Central memory CD8-positive, alpha-beta T cell (primary cell): ENCODE results near the gene CADM2.

Experiments
- ATAC-seq: fragments of 150-1000 bp; cut with Tn5 transposase; replicated peaks from 2 replicates; pipeline ENCODE4 v1.10.0; 2022; ENCODE audit warnings: mild to moderate bottlenecking, moderate FRiP score, moderate number of reproducible peaks; ENCODE audit not compliant: poor library complexity, severe bottlenecking; ENCODE audit errors: extremely low read depth
- DNase-seq, 2 donors: peaks; one replicate each; pipeline ENCODE4 v3.0.0; 2021; ENCODE audit warnings: low spot score in 2 of 2
- H3K27ac Mint-ChIP-seq: one replicate; pipeline ENCODE4 v1.8.0; 2022; ENCODE audit warnings: low read depth, mild to moderate bottlenecking, moderate library complexity, mixed read lengths
- H3K27me3 Mint-ChIP-seq: one replicate; pipeline ENCODE4 v1.8.0; 2022; ENCODE audit warnings: mixed read lengths
- H3K36me3 Mint-ChIP-seq: one replicate; pipeline ENCODE4 v1.8.0; 2022; ENCODE audit warnings: mild to moderate bottlenecking, moderate library complexity, mixed read lengths; ENCODE audit not compliant: insufficient read depth
- H3K4me1 Mint-ChIP-seq: one replicate; pipeline ENCODE4 v1.8.0; 2022; ENCODE audit warnings: mixed read lengths
- H3K4me3 Mint-ChIP-seq: one replicate; pipeline ENCODE4 v1.8.0; 2022; ENCODE audit warnings: mild to moderate bottlenecking, moderate library complexity, mixed read lengths
- H3K9me3 Mint-ChIP-seq: one replicate; pipeline ENCODE4 v1.8.0; 2022; ENCODE audit warnings: mixed read lengths

The CADM2 gene

GRCh38 chr3:85316252-85316651 is 357.5 kb downstream of the CADM2 start:
- ATAC-seq (no peak), DNase-seq (no peak)
- Mint-ChIP-seq H3K36me3 (no peaks in the 10 kb centered on the region), H3K27me3 (no peaks in the 10 kb centered on the region), H3K4me1 (no peaks in the 10 kb centered on the region), H3K27ac (no peak overlapping the region), H3K4me3 (no peak overlapping the region), H3K9me3 (peaks cover 22% of the 10 kb centered on the region)

DNA sequence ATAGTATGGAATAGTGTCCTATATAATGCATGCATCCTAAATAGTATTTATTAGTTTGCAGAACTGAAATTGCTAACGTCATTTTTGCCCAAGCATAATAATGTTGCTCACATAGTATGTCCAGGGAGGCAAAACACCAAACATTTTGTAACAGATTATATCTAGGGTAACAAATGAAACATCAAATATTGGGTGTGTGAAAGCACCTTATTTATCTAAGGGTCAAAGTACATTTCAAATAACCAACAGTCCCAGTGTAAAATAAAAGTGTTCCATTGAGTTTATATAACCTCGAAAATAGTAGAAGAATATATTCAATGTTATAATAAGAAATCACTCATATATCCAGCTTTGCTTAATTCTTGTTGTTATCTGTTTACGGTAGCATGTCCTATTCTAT is 363.1 kb downstream of the CADM2 start:
- Mint-ChIP-seq H3K27me3 (no peaks in the 10 kb centered on the region), H3K4me3 (no peak overlapping the region), H3K36me3 (peaks cover 2% of the 10 kb centered on the region), H3K4me1 (no peaks in the 10 kb centered on the region), H3K9me3 (peaks cover 24% of the 10 kb centered on the region), H3K27ac (no peak overlapping the region)
- ATAC-seq (no peak), DNase-seq (no peak)

DNA sequence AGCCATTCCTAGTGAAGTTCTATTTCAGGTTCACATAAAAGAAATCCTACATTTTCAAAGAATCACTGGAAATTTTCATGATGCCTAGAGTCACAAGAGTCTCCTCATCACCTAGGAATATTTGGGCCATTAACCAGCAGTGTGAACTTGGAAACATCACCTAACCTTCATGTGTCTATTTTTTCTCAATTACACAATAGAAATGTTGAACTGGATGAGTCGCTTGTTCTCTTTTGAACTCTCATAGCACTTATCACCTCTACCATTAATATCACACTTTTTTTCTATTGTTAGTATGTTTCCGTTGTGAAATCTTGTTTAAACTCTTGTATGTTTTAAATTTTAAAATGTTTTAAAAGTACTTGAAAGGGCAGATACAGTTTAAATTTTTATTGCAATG is 371.3 kb downstream of the CADM2 start:
- H3K27ac Mint-ChIP-seq: no peak overlapping the region
- no peak overlapping the region for H3K4me3 Mint-ChIP-seq
- no peaks in the 10 kb centered on the region for H3K36me3 Mint-ChIP-seq
- H3K27me3 Mint-ChIP-seq: no peaks in the 10 kb centered on the region
- no peak for ATAC-seq
- no peaks in the 10 kb centered on the region for H3K4me1 Mint-ChIP-seq
- DNase-seq: no peak
- H3K9me3 Mint-ChIP-seq: peaks cover 7% of the 10 kb centered on the region

DNA sequence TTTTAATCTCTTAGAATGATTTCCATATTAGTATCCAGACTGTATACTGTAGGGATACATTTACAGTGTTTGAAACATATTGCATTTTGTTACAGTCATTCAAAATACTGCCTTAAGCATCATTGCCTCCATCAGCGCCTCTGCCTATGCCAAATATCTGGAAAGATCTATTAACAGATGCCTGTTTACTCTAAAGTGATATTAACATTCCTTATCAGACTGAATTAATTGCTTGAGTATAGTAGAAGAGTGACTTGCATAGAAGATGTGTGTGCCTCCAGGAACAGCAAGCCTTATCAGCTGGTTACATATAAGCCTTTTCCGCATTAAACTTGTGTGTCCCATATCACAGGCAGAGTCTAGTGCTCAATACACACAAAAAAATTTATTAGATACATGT is 379.1 kb downstream of the CADM2 start:
- DNase-seq (no peak), ATAC-seq (no peak)
- H3K4me3 Mint-ChIP-seq: no peak overlapping the region
- peaks cover 5% of the 10 kb centered on the region for H3K9me3 Mint-ChIP-seq
- H3K27ac Mint-ChIP-seq: no peak overlapping the region
- H3K4me1 Mint-ChIP-seq: no peaks in the 10 kb centered on the region
- H3K27me3 Mint-ChIP-seq: no peaks in the 10 kb centered on the region
- no peaks in the 10 kb centered on the region for H3K36me3 Mint-ChIP-seq

DNA sequence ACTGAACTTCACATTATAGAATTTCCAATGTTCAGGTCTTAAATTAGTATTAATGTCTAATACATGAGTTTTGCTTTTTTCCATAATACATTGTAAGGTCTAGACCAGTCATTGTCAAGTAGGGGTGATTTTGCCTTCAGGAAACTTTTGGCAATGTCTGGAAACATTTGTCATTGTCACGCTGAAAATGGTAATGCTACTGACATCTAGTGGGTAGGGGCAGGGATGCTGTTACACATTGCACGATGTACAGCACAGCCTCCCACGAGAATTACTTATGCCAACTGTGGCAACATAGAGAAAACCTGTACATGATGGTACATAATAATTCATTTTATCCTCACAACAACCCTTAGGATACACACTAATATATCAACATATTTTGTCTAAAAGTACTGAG is 384.1 kb downstream of the CADM2 start:
- Mint-ChIP-seq H3K27ac (no peak overlapping the region), H3K9me3 (peaks cover 2% of the 10 kb centered on the region), H3K4me3 (no peak overlapping the region), H3K4me1 (no peaks in the 10 kb centered on the region), H3K27me3 (no peaks in the 10 kb centered on the region), H3K36me3 (no peaks in the 10 kb centered on the region)
- ATAC-seq (no peak), DNase-seq (no peak)

GRCh38 chr3:85355572-85355971 is 396.8 kb downstream of the CADM2 start:
- no peaks in the 10 kb centered on the region for H3K36me3 Mint-ChIP-seq
- H3K4me3 Mint-ChIP-seq: no peak overlapping the region
- H3K4me1 Mint-ChIP-seq: no peaks in the 10 kb centered on the region
- no peaks in the 10 kb centered on the region for H3K27me3 Mint-ChIP-seq
- DNase-seq (no peak), ATAC-seq (no peak)
- H3K9me3 Mint-ChIP-seq: peaks cover 28% of the 10 kb centered on the region
- H3K27ac Mint-ChIP-seq: no peak overlapping the region

GRCh38 chr3:85360742-85361387 is 402.1 kb downstream of the CADM2 start:
- Mint-ChIP-seq H3K27ac (no peak overlapping the region), H3K9me3 (peaks cover 19% of the 10 kb centered on the region), H3K4me1 (no peaks in the 10 kb centered on the region), H3K4me3 (no peak overlapping the region), H3K36me3 (no peaks in the 10 kb centered on the region), H3K27me3 (no peaks in the 10 kb centered on the region)
- no peak for DNase-seq
- ATAC-seq: no peak

GRCh38 chr3:85364296-85364909 is 405.6 kb downstream of the CADM2 start:
- H3K27ac Mint-ChIP-seq: no peak overlapping the region
- ATAC-seq: no peak
- no peak for DNase-seq
- no peak overlapping the region for H3K4me3 Mint-ChIP-seq
- H3K9me3 Mint-ChIP-seq: peaks cover 14% of the 10 kb centered on the region
- H3K36me3 Mint-ChIP-seq: no peaks in the 10 kb centered on the region
- no peaks in the 10 kb centered on the region for H3K4me1 Mint-ChIP-seq
- no peaks in the 10 kb centered on the region for H3K27me3 Mint-ChIP-seq

DNA sequence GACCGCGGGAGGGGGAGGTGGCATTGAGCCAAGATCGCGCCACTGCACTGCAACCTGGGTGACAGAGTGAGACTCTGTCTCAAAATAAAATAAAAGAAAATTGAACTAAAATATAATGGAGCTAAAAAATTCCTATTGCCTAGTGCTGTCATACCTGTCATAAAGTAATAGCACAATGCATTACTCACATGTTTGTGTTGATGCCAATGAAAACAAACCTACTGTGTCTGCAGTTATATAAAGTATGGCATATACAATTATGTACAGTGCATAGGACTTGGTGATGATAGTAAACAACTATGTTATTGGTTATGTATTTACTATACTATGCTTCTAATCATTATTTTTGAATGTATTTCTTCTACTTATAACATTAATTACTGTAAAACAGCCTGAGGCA is 411.6 kb downstream of the CADM2 start:
- H3K27me3 Mint-ChIP-seq: no peaks in the 10 kb centered on the region
- H3K36me3 Mint-ChIP-seq: no peaks in the 10 kb centered on the region
- DNase-seq (no peak), ATAC-seq (no peak)
- no peak overlapping the region for H3K4me3 Mint-ChIP-seq
- H3K27ac Mint-ChIP-seq: no peak overlapping the region
- H3K9me3 Mint-ChIP-seq: peaks cover 16% of the 10 kb centered on the region
- no peaks in the 10 kb centered on the region for H3K4me1 Mint-ChIP-seq

- no peaks in the 10 kb centered on the region for H3K36me3 Mint-ChIP-seq
- no peak for ATAC-seq
Observed at GRCh38 chr3:85376131-85376530, 417.3 kb downstream of the CADM2 start.

DNA sequence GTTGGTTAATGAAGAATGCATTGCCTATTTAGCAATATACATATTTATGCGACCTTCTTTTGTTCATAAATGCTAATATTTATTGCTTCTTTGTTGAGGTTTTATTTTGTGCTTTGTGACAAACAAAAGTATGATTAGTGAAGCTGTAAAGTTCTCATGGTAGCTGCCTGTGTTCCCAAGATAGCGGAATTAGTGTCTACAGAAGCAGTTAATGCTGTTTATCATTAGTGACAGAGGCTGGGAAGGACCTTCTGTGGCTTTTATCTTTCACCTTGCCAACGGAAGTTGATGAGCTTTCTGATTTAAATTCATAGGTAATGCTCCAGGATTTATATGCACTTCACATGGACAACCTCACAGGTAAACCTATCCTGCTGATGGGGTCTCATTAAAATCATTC is 418.3 kb downstream of the CADM2 start:
- no peaks in the 10 kb centered on the region for H3K36me3 Mint-ChIP-seq
- no peaks in the 10 kb centered on the region for H3K4me1 Mint-ChIP-seq
- no peak overlapping the region for H3K27ac Mint-ChIP-seq
- no peak for ATAC-seq
- H3K4me3 Mint-ChIP-seq: no peak overlapping the region
- peaks cover 9% of the 10 kb centered on the region for H3K9me3 Mint-ChIP-seq
- H3K27me3 Mint-ChIP-seq: no peaks in the 10 kb centered on the region
- DNase-seq: no peak

More at GRCh38 chr3:85376131-85376530, 417.3 kb downstream of the CADM2 start:
- Mint-ChIP-seq H3K4me1 (no peaks in the 10 kb centered on the region), H3K4me3 (no peak overlapping the region), H3K9me3 (peaks cover 9% of the 10 kb centered on the region), H3K27ac (no peak overlapping the region), H3K27me3 (no peaks in the 10 kb centered on the region)
- no peak for DNase-seq

- Mint-ChIP-seq H3K9me3 (peaks cover 14% of the 10 kb centered on the region), H3K27me3 (no peaks in the 10 kb centered on the region), H3K36me3 (no peaks in the 10 kb centered on the region), H3K4me1 (no peaks in the 10 kb centered on the region), H3K4me3 (no peak overlapping the region), H3K27ac (no peak overlapping the region)
- DNase-seq (no peak), ATAC-seq (no peak)
Observed at GRCh38 chr3:85384372-85384771, 425.6 kb downstream of the CADM2 start.

DNA sequence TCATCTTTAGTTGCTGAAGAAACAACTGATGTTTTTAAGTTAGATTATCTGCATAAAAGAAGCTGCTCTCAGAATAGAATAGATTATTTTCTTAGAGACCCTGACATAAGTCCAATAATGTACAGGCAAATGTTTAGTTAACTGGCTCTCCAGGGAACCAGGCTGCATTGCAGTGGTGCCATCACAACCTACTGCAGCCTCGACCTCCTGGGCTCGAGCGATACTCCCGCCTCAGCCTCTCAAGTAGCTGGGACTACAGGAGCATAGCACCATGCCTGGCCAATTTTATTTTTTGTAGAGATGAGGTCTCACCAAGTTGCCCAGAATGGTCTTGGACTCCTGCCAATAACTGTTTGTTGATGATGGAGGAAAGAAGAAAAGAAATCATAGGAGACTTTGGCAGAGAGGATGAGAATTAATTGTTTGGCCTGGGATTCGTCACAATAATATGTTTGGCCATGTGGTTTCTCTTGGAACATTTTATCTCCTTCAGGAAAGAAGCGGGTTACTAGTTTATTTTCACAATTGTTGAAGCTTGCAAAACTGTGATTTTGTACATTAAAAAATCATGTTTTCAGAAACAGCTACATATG is 429.2 kb downstream of the CADM2 start:
- Mint-ChIP-seq H3K27ac (no peak overlapping the region), H3K4me3 (no peak overlapping the region), H3K9me3 (peaks cover 21% of the 10 kb centered on the region), H3K36me3 (no peaks in the 10 kb centered on the region), H3K27me3 (no peaks in the 10 kb centered on the region), H3K4me1 (no peaks in the 10 kb centered on the region)
- no peak for DNase-seq
- ATAC-seq: no peak
